HG02798 (cell line): Measurements from ENCODE around the gene HSPB3.
"Not testable (repeated sequence)": the region's sequence is repeated elsewhere in the genome, so short reads cannot be mapped to it uniquely, and the experiment has no call there.

ENCODE experiments used
- ATAC-seq: cut with Tn5 transposase; IDR thresholded peaks from one replicate; pipeline ENCODE4 v1.9.1; 2021; ENCODE audit warnings: mild to moderate bottlenecking; ENCODE audit not compliant: unreplicated experiment, poor library complexity

The HSPB3 gene, protein sequence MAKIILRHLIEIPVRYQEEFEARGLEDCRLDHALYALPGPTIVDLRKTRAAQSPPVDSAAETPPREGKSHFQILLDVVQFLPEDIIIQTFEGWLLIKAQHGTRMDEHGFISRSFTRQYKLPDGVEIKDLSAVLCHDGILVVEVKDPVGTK

DNA sequence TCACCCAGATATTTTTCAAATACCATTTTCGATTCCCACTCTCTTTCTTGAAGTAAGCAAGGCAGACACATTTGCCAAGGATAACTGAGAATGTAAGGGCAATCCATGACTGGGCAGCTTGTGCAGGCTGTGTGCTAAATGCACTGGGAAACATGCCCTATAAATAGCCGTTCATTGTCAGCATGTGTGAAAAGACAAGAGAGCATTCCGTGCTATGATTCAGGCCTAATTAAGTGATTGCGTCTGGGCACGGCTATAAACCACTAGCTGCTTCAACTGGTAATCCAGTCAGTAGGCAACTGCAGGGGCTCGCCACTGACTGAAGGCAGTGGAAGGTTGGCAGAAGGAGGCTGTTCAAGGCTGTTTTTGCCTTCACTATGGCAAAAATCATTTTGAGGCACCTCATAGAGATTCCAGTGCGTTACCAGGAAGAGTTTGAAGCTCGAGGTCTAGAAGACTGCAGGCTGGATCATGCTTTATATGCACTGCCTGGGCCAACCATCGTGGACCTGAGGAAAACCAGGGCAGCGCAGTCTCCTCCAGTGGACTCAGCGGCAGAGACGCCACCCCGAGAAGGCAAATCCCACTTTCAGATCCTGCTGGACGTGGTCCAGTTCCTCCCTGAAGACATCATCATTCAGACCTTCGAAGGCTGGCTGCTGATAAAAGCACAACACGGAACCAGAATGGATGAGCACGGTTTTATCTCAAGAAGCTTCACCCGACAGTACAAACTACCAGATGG lies at the start of gene HSPB3:
Gene HSPB3 (plus strand): TSS at position 287 of the 745 bp plus-strand sequence. CDS start 91 bp downstream, at position 378.
- no peak for ATAC-seq

GRCh38 chr5:54411176-54411575 lies 44.3 kb upstream of the HSPB3 start:
- no peak for ATAC-seq

DNA sequence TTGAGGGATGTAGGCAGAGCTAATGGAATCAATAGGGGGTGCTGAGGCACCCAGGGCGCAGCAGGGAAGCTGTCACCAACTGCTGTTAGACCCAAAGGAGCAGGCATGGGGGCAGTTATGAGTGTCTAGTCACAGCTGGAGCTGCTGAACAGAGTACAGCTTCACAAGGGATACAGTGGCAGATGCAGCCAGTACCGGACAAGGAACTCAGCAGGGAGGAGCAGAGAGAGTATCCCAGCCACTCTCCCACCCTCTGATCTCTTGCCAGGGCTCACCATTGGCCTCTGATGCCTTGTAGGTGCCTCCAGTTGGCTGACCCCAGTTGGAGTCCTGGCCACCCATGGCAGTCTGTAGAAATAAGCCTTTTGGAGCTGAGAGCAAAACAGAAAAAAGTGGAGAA lies 42.6 kb upstream of the HSPB3 start:
- no peak for ATAC-seq

GRCh38 chr5:54415147-54415546 lies 40.4 kb upstream of the HSPB3 start:
- ATAC-seq: no peak

- ATAC-seq: no peak
Observed at GRCh38 chr5:54415896-54416601, 39.5 kb upstream of the HSPB3 start.

- ATAC-seq: peak; percentile 66
Observed at GRCh38 chr5:54419573-54420423, 35.7 kb upstream of the HSPB3 start.

DNA sequence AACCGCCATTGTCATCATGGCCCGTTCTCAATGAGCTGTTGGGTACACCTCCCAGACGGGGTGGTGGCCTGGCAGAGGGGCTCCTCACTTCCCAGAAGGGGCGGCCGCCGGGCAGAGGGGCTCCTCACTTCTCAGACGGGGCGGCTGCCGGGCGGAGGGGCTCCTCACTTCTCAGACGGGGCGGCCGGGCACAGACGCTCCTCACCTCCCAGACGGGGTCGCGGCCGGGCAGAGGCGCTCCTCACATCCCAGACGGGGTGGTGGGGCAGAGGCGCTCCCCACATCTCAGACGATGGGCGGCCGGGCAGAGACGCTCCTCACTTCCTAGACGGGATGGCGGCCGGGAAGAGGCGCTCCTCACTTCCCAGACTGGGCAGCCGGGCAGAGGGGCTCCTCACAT lies 35.0 kb upstream of the HSPB3 start:
- ATAC-seq: not testable (repeated sequence)

GRCh38 chr5:54421976-54422375 lies 33.5 kb upstream of the HSPB3 start:
- ATAC-seq: no peak

DNA sequence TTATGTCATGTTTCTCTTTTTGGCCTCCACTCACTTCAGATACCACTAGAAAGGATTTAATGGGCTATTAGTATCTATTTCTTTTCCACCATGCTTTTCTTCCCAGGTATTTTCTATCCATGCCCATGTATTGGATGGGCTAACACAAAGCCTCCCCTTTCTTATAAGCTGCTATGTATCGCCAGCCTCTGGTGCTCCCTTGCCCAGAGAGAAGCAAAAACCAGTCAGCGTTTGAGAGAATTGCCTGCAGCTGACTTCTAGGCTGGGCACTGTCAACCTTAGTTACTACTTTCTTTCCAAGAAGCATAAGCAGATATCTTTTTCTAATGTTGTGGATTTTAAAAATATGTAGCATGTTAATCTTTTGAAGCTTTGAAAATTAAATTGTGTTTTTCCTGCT lies 30.2 kb upstream of the HSPB3 start:
- ATAC-seq: no peak

DNA sequence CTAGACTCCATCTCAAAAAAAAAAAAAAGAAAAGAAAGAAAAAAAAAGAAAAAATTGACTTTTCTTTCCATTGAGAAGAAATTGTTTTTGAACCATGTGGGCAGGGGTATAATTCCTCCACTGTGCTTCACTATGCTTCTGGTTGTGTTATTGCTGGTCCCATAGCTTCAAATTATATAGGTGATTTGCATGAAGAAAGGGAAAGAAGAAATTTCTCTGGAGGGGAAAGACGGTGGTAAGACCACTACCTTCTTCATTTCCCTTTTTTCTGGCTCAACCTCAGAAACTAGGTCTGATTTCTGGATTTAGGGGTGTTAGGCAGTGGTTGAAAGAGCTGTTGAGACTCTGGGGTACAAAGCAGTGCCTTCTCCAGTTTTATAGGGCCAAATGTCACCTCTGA lies 29.3 kb upstream of the HSPB3 start:
- no peak for ATAC-seq

GRCh38 chr5:54434650-54435049 lies 20.8 kb upstream of the HSPB3 start:
- not testable (repeated sequence) for ATAC-seq

DNA sequence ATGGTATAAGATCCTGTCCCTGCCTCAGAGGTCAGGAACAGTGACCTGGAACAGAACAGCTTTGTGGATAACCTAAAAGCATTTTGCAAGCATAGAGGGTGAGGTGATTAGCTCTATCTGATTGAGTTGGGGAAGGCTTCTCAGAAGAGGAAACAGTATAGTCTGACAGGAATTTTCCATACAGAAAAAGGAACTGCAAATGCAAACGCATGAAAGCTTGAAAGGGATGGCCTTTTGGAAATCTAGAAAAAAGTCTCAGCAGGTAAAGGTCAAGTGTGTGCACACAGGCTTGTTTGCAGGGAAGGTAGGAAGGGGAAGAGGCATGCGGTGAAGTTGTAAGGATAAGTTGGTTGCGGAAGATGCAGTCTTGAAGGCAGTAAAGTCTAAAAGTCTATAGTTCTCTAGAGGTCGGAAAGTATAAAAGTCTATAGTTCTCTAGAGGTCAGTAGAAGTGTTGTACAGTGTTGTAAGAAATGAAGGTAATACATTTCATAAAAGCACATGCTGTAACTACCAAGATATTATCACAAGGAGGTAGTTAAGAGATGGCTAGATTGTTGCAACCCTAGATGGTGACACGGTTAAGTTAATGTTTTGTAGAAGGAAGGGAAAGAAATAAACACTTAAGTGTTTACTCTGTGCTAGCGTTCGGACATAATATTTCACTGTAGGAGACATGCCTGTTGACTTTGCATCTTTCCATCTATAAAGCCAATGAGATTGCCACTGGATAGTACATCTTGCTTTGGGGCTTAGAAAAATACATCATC lies 16.7 kb upstream of the HSPB3 start:
- ATAC-seq: no peak

DNA sequence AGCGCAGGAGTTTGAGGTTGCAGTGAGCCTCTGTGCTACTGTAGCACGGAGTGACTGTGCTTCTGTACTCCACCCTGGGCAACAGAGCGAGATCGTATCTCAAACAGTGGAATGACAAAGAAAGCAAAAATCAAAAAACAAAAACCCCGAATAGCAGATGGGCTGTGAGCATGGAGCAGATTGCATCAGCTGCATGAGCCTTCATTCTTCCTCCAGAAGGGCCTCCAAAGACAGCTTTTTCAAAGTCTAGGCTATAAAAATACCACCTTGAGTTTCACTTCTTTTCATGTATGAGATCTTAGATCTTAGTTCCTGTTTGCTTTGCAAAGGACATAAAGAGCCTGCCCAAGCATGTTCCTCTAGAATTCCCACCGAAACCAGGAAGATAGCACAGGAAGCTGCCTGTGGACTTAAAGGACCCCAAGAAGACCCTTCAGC lies 15.0 kb upstream of the HSPB3 start:
- peak; percentile 89 for ATAC-seq

GRCh38 chr5:54442271-54442670 lies 13.2 kb upstream of the HSPB3 start:
- ATAC-seq: no peak

DNA sequence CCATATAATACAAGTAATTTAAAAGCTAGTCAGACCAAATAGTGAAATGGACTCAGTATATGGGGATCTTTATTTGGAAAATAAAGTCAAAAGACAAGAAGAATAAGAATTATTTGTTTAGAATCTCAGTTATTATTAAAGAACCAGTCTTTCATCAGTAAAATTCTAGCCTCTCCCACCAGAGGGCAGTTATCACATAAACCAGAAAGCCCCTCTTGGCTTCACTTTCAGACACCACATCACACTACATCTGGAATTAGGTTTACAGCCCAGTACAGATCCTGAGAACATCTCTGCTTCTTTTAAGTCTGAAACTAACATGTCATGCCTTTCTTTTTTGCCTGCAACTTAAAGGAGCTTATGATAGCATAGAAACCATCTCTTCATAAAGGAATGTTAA lies 12.2 kb upstream of the HSPB3 start:
- ATAC-seq: peak; percentile 40

DNA sequence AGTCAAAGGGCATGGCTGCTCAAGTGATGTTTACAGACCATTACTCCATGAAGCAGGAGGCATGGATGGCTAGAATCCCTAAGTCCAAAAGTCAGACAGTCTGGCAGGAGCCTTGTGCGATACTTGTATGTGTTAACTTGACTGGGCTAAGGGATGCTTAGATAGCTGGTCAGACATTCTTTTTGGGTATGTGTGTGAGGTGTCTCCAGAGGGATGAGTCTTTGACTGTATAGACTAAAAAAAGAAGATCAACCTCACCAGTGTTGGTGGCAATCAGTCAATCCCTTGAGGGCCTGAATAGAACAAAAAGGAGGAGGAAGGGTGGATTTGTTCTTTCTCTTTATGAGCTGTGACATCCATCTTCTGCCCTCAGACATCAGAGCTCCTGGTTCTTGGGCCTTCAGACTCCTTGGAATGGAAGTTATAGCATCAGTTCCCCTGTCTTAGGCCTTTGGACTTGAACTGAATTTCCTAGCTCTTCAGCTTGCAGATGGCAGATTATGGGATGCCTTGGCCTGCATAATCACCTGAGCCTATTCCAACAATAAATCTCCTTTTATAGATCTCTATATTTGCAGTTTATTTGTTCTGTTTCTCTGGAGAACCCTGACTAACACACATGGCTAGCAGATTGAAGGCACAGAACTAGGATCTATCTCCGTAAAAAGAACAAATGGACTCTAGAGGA lies 9.7 kb upstream of the HSPB3 start:
- ATAC-seq: no peak

DNA sequence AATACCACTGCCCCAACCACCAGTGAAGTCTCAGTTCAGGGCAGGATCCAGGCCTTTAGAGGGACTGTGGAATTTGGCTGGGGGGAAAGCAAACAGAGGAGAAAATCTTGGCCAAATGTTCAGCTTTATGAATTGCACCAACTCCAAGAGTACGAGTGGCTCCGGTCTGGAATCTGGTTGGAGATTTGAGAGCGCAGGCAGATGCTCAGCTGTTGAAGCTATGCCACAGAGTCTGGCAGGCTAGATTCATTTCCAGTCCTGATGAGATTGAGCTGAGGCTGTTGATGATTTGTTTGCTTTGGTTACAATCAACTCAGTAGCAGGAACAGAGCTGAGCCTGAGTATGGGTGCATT lies 9.1 kb upstream of the HSPB3 start:
- ATAC-seq: no peak

DNA sequence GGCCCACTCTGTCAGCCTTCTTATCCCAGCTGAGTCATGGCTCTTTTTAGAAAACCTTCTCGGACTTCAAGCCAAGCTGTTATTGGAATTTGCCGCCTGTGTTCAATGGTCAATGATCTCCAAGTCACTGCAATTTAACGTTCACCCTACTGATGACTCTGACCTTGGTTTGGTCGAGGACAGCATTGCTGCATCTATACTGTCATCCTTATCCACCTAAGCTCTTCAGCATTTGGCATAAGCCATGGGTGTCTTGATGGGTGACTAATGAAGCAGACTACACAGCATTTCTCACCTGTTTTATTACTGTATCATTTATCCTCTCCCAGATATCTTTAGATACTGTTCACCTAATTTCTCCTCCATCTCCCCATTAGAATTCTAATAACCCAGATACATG lies 5.6 kb upstream of the HSPB3 start:
- ATAC-seq: no peak

DNA sequence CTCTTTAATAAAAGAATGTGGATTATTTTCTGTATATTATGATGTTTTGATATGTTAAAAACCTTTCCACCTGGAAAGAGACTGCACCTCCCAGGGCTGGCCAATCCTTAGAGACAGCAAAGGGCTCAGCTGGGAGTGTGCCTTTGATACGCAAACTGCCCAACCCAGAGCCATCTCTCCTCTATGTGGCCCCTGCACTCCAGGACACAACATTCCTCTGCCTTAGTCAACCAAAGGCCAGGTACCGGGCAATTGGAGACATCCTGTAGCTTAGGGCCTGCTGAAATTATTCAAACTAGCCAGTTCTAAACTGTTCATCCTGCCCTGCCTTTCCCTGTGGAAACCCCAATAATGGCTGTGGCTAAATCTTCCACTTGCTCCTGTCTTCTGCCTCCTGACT lies 5.0 kb upstream of the HSPB3 start:
- no peak for ATAC-seq
